ENCODE results near the gene RSRP1.
"Not testable (repeated sequence)": the region's sequence is repeated elsewhere in the genome, so short reads cannot be mapped to it uniquely, and the experiment has no call there.

RSRP1 gene

DNA sequence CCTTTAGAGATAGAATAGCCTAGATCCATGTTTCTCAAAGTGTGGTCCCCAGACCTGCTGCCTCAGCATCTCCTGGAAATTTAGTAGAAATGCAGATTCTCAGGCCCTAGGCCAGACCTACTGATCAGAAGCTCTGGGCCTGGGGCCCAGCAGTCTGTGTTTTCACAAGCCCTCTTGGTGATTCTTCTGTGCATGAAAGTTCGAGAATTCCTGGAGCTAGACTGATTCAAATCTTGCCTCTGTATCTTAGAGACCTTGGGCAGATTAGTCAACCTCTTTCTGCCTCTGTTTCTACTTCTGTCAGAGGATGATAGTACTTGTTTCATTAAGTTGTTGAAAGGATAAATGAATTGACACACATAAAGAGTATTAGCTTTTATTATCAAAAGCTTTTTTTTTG is 30.0 kb upstream of the RSRP1 start:
- H3K4me3 ChIP-seq (ENCODE audit: low read depth, low read length); H3K36me3 ChIP-seq (ENCODE audit: control insufficient read depth, insufficient read depth, low read length); H3K9ac ChIP-seq (ENCODE audit: low read length); H3K9me3 ChIP-seq (ENCODE audit: control insufficient read depth, insufficient read depth, low read depth, low read length); H3K27ac ChIP-seq (ENCODE audit: low read depth, low read length); H3K4me1 ChIP-seq (ENCODE audit: control insufficient read depth, insufficient read depth, low read length); H3K27me3 ChIP-seq (ENCODE audit: control insufficient read depth, insufficient read depth, low read length): not testable (repeated sequence)

DNA sequence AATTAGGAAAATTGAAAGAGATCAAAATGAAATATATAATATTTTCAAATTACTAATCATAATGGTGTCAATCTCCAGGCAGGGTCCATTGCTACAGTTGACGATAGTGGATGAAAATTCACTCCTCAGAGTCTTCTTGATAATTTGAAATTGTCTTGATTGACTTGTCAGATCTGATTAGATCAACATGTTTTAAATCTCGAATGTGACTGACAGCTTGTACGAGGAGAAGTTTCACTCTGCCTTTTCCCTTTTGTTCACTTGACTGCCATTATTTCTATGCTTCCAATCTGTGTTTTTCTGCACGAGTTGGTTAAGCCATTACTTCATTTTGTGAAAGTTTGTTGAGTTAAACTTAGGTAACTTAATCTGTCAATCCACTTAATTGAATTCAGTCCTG is 28.4 kb upstream of the RSRP1 start:
- H3K4me3 ChIP-seq (ENCODE audit: low read depth, low read length); H3K9me3 ChIP-seq (ENCODE audit: control insufficient read depth, insufficient read depth, low read depth, low read length); H3K27ac ChIP-seq (ENCODE audit: low read depth, low read length); H3K4me1 ChIP-seq (ENCODE audit: control insufficient read depth, insufficient read depth, low read length); H3K27me3 ChIP-seq (ENCODE audit: control insufficient read depth, insufficient read depth, low read length); H3K9ac ChIP-seq (ENCODE audit: low read length); H3K36me3 ChIP-seq (ENCODE audit: control insufficient read depth, insufficient read depth, low read length): not testable (repeated sequence)

DNA sequence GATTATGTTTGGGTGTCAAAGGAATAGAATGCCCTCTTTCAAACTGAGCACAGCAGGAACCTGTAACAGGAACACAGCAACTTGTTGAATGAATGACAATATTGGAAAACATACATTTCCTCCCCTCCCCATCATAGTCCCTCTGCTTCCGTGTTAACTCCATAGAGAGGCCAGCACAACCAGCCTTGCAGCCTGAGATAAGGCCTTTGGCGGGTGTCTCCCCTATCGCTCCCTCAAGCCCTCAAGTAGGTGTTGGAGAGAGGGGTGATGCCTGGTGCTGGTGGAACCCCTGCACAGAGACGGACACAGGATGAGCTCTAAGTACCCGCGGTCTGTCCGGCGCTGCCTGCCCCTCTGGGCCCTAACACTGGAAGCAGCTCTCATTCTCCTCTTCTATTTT is 25.0 kb upstream of the RSRP1 start, which contains the start of gene RHD:
Gene RHD (plus strand): TSS at position 272 of the 400 bp plus-strand sequence. CDS start 39 bp downstream, at position 311.
- H3K4me3 ChIP-seq (ENCODE audit: low read depth, low read length); H3K27me3 ChIP-seq (ENCODE audit: control insufficient read depth, insufficient read depth, low read length); H3K9me3 ChIP-seq (ENCODE audit: control insufficient read depth, insufficient read depth, low read depth, low read length); H3K36me3 ChIP-seq (ENCODE audit: control insufficient read depth, insufficient read depth, low read length); H3K4me1 ChIP-seq (ENCODE audit: control insufficient read depth, insufficient read depth, low read length); H3K27ac ChIP-seq (ENCODE audit: low read depth, low read length); H3K9ac ChIP-seq (ENCODE audit: low read length): not testable (repeated sequence)

DNA sequence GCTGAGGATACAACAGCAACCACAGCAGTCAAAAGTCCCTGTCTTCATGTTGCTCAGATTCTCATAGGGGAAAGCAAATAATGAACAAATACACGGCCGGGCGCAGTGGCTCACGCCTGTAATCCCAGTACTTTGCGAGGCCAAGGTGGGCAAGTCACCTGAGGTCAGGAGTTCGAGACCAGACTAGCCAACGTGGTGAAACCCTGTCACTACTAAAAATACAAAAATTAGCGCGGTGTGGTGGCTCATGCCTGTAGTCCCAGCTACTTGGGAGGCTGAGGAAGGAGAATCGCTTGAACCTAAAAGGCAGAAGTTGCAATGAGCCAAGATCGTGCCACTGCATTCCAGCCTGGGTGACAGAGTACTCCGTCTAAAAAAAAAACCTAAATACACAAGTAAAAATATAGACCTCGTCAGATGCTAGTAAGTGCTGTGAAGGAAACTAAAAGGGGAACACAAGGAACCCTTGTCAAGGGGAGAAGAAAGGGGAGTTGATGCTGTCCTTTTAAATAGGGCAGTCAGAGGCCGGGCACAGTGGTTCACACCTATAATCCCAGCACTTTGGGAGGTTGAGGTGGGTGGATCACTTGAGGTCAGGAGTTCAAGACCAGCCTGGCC is 21.0 kb upstream of the RSRP1 start:
- H3K9ac ChIP-seq (ENCODE audit: low read length); H3K27me3 ChIP-seq (ENCODE audit: control insufficient read depth, insufficient read depth, low read length); H3K27ac ChIP-seq (ENCODE audit: low read depth, low read length); H3K9me3 ChIP-seq (ENCODE audit: control insufficient read depth, insufficient read depth, low read depth, low read length); H3K36me3 ChIP-seq (ENCODE audit: control insufficient read depth, insufficient read depth, low read length); H3K4me1 ChIP-seq (ENCODE audit: control insufficient read depth, insufficient read depth, low read length): not testable (repeated sequence)
- H3K4me3 ChIP-seq (ENCODE audit: low read depth, low read length), result peak overlapping the region; percentile 59

DNA sequence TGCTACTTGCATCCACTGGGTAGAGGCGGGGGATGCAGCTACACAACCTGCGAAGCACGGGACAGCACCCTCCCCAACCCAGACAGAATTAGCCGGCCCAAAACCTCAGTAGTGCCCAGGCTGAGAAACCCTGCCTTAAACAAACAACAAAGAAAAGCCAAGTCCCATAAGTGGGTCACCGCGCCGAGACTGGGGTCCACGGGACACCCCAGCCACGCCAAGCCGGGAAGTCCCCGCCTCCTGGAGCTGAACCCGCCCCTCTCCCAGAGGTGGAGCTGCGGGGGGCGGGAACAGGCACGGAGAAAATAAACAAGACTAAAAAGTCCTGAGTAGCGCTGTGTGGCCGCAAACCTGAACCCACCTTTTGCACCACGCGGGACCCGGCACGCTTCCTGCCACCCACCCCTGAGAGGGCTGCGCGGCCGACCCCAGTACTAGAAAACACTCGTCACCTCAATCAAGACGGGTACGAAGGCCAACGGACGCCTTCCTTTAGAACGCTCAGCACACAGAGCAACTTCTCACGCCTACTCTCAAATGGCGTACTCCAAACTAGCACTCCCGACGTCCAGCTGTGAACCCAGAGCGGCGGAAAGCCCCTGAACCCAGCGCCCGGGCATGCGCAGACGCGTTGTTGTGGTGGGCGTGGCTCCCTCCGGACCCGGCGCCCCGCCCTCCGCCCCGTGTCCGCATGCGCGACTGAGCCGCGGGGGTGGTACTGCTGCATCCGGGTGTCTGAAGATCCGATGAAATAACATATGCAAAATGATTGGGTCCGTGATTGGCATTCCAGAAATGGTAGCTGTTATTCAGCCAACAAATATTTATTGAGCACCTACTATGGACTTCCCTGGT is 20.3 kb upstream of the RSRP1 start:
- not testable (repeated sequence) for H3K27ac ChIP-seq (ENCODE audit: low read depth, low read length); H3K9me3 ChIP-seq (ENCODE audit: control insufficient read depth, insufficient read depth, low read depth, low read length); H3K4me1 ChIP-seq (ENCODE audit: control insufficient read depth, insufficient read depth, low read length); H3K36me3 ChIP-seq (ENCODE audit: control insufficient read depth, insufficient read depth, low read length); H3K27me3 ChIP-seq (ENCODE audit: control insufficient read depth, insufficient read depth, low read length)
- Histone ChIP-seq H3K4me3 (ENCODE audit: low read depth, low read length) (peak overlapping the region; percentile 59), H3K9ac (ENCODE audit: low read length) (peak overlapping the region; percentile 33)

DNA sequence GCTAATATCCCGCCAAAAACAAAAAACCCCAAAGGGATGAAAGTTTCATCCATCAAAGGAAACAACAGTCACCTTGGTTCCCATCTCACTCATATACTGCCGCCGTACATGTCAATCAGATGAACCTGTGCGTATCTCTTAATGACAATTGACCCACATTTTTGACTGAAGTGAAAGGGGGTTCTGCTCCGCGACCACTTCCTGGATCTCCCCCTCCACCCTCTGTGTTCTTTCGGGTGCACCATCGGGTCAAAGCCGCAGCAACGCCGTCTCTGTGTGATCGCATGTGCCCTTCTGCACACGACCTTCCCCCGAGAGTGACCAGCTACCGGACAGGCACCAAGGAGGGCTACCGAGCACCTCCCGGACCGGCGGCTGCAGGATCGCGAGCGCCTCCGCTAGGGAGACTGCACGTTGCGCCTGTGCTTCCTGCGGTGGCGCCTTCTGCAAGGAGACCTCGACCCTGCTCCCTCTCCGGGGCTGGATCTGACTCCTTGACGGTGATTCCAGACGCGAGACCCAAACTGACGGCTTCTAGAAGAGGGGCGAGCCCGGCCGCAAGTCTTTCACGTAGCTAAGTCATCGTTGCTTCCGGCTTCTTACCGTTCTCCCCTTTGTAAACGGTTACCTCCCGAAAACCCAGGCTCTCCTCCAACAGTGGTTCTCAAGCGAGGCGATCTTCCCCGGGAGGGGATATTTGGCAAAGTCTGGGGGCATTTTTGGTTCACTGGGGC is 19.5 kb upstream of the RSRP1 start:
- not testable (repeated sequence) for H3K27ac ChIP-seq (ENCODE audit: low read depth, low read length); H3K27me3 ChIP-seq (ENCODE audit: control insufficient read depth, insufficient read depth, low read length); H3K9ac ChIP-seq (ENCODE audit: low read length); H3K36me3 ChIP-seq (ENCODE audit: control insufficient read depth, insufficient read depth, low read length); H3K9me3 ChIP-seq (ENCODE audit: control insufficient read depth, insufficient read depth, low read depth, low read length); H3K4me1 ChIP-seq (ENCODE audit: control insufficient read depth, insufficient read depth, low read length)
- H3K4me3 ChIP-seq (ENCODE audit: low read depth, low read length), result peak overlapping the region; percentile 62

DNA sequence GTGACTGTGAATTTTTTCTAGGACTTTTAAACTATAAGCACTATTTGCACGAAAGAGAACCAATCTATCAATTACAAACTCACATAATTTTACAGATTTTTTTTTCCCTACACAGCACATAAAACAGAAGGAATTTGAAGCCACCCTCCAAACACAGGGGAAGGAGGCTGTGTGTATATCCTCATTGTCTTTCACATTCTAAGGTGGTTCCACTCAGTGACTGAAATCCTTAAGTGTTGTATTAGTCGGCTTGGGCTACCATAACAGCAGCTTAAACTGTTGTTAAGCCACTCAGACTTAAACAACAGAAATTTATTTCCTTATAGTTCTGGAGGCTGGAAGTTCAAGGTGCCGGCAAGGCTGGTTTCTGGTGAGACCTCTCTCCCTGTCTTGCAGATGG is 13.1 kb upstream of the RSRP1 start:
- not testable (repeated sequence) for H3K4me3 ChIP-seq (ENCODE audit: low read depth, low read length); H3K27ac ChIP-seq (ENCODE audit: low read depth, low read length); H3K27me3 ChIP-seq (ENCODE audit: control insufficient read depth, insufficient read depth, low read length); H3K9me3 ChIP-seq (ENCODE audit: control insufficient read depth, insufficient read depth, low read depth, low read length); H3K36me3 ChIP-seq (ENCODE audit: control insufficient read depth, insufficient read depth, low read length); H3K9ac ChIP-seq (ENCODE audit: low read length); H3K4me1 ChIP-seq (ENCODE audit: control insufficient read depth, insufficient read depth, low read length)

DNA sequence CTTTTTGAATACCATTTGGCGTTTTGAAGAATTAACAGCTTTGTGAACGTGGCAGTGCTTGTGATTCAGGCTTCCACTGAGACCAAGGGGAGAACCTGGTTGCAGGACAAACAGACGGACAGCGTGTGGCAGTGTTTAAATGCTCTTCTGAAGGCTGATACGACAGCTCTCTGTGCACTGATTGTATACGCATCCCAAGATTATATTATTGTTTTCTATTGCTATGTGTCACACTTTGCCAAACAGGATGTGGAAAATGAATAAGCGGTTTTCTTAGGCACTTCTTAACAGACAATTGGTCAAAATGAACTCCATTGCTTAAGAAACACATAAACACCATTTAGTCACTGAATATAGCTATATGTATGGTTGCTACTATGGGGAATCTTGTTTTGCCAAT is 12.6 kb upstream of the RSRP1 start:
- H3K36me3 ChIP-seq (ENCODE audit: control insufficient read depth, insufficient read depth, low read length); H3K9me3 ChIP-seq (ENCODE audit: control insufficient read depth, insufficient read depth, low read depth, low read length); H3K4me3 ChIP-seq (ENCODE audit: low read depth, low read length); H3K9ac ChIP-seq (ENCODE audit: low read length); H3K27me3 ChIP-seq (ENCODE audit: control insufficient read depth, insufficient read depth, low read length); H3K27ac ChIP-seq (ENCODE audit: low read depth, low read length): not testable (repeated sequence)
- H3K4me1 ChIP-seq (ENCODE audit: control insufficient read depth, insufficient read depth, low read length), result peaks cover 10% of the 10 kb centered on the region; the same call in 1 of the 2 replicates

DNA sequence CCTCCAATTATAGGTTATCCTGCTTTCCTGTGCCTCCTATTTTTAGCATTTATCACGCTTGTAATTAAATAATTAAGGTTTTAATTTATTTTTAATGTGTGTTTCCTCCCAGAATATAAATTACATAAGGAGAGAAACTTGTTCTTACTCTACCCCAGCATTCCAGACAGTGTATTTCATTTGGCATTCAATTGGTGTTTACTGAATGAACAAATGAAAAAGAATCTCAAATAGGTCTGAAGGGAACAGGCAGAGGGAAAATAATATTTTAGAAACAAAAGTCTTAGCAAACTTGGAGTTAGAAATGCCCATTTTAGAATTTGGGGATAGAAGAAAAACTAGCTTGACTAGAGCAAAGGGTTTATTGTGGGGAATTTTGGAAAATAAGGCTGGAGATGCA is 9.9 kb upstream of the RSRP1 start:
- Histone ChIP-seq H3K27me3 (ENCODE audit: control insufficient read depth, insufficient read depth, low read length) (no peaks in the 10 kb centered on the region), H3K36me3 (ENCODE audit: control insufficient read depth, insufficient read depth, low read length) (no peaks in the 10 kb centered on the region), H3K27ac (ENCODE audit: low read depth, low read length) (no peak overlapping the region), H3K9ac (ENCODE audit: low read length) (no peak overlapping the region), H3K4me3 (ENCODE audit: low read depth, low read length) (no peak overlapping the region), H3K4me1 (ENCODE audit: control insufficient read depth, insufficient read depth, low read length) (peaks cover 25% of the 10 kb centered on the region), H3K9me3 (ENCODE audit: control insufficient read depth, insufficient read depth, low read depth, low read length) (no peaks in the 10 kb centered on the region)

DNA sequence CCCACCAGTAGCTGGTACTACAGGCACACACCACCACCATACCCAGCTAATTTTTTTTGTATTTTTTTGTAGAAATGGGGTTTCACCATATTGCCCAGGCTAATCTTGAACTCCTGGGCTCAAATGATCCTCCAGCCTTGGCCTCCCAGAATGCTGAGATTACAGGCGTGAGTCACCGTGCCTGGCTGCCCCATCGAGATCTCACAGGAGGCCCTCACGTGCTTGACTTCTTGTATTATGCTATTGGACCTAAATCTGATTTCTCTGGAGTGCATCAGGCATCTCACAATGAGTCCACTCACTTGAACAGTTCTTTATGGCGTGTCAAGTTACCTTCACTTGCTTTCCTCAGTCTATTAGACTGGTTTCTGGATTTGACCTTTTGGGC is 9.3 kb upstream of the RSRP1 start:
- Histone ChIP-seq H3K4me3 (ENCODE audit: low read depth, low read length) (no peak overlapping the region), H3K27ac (ENCODE audit: low read depth, low read length) (no peak overlapping the region), H3K27me3 (ENCODE audit: control insufficient read depth, insufficient read depth, low read length) (no peaks in the 10 kb centered on the region), H3K9me3 (ENCODE audit: control insufficient read depth, insufficient read depth, low read depth, low read length) (no peaks in the 10 kb centered on the region), H3K36me3 (ENCODE audit: control insufficient read depth, insufficient read depth, low read length) (no peaks in the 10 kb centered on the region), H3K9ac (ENCODE audit: low read length) (no peak overlapping the region), H3K4me1 (ENCODE audit: control insufficient read depth, insufficient read depth, low read length) (peaks cover 25% of the 10 kb centered on the region)

All from HUES6 (cell line).